Stimulated activated CD4-positive, alpha-beta T cell treated with anti-CD3 and anti-CD28 coated beads, Interleukin-2, amount 100 ng/mL, for 24 hours (primary cell): ENCODE results near the gene ONECUT1.

Experiments used
- DNase-seq, 2 donors: peaks; one replicate each; pipeline ENCODE4 v3.0.0-alpha.2; 2020

The ONECUT1 gene

DNA sequence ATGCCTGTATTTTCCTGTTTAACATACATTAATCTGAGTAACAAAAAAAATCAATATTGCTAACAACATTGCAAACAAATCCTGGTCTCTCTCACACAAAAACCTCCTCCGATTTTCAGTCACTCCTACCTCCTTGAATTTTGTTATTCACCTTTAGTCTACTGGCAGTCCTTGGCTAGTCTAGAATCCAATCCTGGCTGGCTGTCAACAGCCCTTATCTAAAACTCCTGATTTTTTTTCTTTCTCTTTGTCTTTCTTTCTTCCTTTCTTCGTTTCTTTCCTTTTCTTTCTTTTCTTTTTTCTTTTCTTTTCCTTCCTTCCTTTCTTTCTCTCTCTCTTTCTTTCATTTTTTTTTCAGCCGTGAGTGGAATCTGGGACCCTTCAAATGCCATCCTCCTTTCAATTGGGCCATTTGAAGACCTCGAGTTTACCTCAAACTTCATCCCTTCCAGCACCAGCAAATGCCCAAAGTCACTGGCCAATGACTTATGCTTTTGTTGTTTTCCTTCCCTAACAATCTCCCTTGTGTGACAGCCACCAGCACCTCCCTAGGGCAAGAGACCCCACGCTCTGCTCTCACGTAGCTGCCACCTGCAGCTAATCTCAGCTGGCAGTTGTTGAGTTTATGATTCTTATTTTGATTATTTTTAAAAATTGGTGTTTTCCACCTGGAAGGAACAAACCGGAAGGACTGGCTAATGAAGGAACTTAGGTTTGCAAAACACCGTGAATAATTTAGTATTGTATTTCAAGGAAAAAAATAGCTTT is 6.8 kb upstream of the ONECUT1 start:
- no peak for DNase-seq

DNA sequence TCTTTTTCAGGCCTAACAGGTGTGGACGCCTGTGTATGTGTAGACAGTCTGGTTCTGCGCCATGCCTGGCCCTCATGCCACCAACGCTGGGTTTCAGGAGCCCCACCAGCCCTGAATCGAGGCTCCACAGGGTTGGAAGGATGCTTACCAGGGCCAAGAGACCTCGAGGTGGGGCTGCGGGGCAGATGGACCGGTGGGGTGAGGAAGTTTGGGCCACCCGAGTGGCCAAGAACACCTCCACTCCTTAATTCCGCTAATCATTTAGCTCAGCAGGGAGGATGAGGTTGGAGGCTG is 6.0 kb upstream of the ONECUT1 start:
- DNase-seq, result no peak

DNA sequence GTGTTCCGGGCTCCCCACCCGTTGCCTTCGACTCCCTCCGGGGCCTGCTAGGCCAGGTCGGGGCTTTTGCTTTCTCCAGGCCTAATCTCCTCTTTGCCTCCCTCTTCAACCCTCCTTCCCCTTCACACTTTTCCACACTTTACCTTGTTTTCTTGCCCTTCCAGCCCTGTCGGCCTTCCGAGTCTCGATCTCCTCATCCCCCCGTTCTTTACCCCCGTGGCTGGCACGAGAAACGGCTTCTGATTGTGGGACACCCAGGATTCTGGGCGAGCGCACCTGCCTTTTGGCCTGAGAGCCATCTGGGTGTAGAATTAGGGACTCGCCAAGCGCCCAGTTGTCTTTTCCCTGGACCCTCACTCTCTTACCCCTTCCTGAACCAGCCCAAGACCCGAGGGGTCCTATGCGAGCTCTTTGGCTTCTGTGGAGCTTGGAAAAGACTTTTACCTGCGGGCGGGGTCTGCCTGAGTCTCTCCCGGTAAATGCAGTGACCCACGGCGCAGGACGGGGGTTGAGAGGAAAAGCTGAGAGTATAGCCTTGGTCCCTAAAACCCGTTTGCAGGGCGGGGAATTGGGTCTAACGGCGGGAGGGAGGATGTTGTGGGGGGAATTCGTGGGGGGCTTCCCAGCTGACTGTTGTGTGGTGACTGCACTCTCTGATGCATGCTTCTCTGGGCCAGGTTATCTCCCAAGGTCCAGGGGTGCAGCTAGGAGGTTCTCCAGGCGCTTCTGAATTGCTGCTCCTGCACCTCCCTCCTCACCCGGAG is 5.5 kb upstream of the ONECUT1 start:
- DNase-seq, result no peak

DNA sequence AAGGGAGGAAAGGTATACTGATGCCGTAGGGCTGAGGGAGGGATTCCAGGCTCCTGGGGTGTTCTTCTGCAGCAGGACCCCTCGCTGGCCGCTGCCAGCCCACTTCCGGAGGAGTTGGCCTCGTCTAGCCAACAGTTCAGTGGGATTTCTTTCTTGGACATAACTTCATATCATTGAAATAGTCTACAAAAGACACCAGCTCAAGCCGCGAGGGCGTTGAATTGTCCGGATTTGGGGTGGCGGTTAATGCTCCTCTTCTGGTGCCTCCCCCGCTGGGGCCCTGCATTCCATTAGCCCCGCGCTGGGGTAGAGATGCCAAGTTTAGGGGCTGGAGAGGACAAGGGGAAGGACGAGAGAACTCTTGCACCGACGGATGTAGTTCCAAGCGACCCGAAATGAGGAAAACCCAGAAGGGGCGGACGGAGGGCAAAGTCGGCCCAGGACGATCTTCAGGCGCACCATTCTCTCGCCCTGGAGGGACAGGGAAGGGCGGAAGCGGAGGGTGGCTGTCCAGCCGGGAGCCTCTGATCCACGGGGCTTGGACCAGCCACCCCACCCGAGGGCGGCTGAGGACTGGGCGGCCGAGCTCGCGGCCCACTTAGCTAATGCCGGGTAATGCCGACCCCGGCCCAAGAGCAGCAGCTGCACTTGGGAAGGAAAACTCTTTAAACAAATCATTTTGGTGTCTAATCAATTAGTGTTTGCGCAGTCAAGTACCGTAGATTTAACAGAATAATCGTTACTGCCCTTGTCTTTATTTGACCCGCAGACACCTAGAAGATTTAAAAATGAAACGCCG is 4.7 kb upstream of the ONECUT1 start:
- DNase-seq, result no peak

DNA sequence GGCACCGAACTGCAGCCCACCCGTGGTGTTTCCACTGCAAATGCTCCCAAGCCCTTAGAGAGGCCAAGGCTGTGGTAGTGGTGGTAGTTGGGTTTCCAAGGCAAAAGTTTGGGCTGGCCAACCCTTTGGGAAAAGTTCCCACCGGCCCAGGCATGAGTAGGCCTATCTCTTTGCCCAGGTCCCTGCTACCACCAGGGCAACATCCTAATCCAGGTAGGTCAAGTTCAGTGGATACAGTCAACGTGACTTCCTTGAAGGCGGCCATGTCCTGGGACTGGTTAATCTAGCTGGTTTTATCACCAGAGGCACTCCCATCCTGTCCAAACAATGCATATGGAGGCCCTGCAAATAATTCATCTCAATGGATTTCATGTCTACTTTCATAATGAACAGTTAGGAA is 1.6 kb upstream of the ONECUT1 start:
- DNase-seq, result no peak

GRCh38 chr15:52790941-52791751 is 1.0 kb upstream of the ONECUT1 start:
- no peak for DNase-seq

GRCh38 chr15:52789601-52790168 is 451 bp downstream of the ONECUT1 start:
- DNase-seq, result no peak

DNA sequence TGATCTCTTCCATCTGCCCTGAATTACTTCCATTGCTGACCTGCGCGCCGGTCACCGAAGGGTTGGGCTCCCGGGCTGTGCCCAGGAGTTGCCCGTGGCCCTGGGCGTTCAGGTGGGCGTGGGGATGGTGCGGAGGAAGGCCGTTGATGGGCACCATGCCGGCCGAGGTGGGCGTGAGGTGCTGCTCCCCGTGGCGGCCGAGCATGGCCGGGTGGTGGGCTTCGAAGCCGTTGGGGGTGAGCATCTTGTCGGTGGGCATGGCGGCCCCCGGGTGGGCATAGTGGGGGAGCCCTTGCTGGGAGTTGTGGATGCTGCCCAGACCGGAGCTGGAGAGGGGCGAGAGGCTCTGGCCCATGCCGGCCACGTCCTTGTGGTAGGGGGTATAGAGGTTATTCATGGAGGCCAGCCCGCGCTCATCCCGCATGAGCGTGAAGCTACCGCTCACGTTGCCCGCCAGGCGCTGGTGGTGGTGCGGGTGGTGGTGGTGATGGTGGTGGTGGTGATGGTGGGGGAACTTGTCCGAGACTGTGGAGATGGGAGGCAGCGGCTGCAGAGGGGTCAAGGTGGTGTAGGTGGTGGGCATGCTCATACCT is 1.0 kb downstream of the ONECUT1 start:
- no peak for DNase-seq

- no peak for DNase-seq
Measured at GRCh38 chr15:52788099-52788986, 1.8 kb downstream of the ONECUT1 start.

GRCh38 chr15:52787549-52788098 is 2.5 kb downstream of the ONECUT1 start:
- no peak for DNase-seq

- DNase-seq, result no peak
Measured at GRCh38 chr15:52787123-52787503, 3.0 kb downstream of the ONECUT1 start.

DNA sequence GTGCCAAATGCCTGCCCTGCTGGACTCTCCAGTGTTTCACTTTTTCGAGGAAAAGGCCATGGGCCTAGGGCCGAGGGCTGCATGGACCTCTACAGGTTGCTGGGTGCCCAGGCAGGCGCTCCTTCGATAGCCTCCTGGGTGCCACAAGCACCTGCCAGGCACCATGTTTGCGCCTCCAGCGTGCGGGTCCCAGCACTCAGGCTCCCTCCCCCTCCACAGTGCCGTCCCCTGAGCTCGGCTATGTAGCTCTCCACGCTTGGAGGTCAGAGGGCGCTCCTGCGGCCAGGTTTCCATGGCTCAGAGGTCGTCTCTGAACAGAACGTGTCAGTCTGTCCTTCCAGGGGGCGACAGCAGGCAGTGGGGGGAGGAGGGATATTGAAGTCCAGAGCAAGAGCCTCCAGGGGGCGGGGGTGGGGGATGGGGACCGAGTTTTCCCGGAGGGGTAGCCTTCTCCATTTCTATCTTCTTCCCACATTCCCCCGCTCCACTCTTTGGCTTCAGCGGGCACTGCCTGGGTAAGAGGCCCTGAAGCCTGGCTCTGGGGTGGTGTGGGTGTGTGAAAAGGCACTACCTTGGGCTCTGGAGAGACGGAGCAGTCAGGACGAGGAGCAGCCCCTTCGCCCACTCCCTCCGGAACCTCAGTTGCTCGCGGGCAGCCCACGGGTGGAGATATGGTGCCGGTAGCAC is 3.6 kb downstream of the ONECUT1 start:
- no peak for DNase-seq

GRCh38 chr15:52785672-52786406 is 4.3 kb downstream of the ONECUT1 start:
- DNase-seq, result no peak

- no peak for DNase-seq
Measured at GRCh38 chr15:52784799-52785671, 5.1 kb downstream of the ONECUT1 start.

- DNase-seq, result peak in 1 of 2 donors; percentile 62
Measured at GRCh38 chr15:52783929-52784798, 6.0 kb downstream of the ONECUT1 start.

- no peak for DNase-seq
Measured at GRCh38 chr15:52783191-52783829, 6.8 kb downstream of the ONECUT1 start.

GRCh38 chr15:52782514-52782913 is 7.6 kb downstream of the ONECUT1 start:
- no peak for DNase-seq
